Lower lobe of right lung (tissue), 2 donors: ENCODE measurements around the gene PKD1. TPM values are rescaled to one million over a fixed set of nuclear protein-coding genes. Genes with fewer than 3 reads are reported as not detected.
"Not testable (repeated sequence)": the region's sequence is repeated elsewhere in the genome, so short reads cannot be mapped to it uniquely, and the experiment has no call there.

ENCODE experiments used
- ATAC-seq, 2 donors: fragments of 200-7000 bp; cut with Tn5 transposase; one replicate each; pipeline ENCODE4 v1.9.1; 2020 to 2022; ENCODE audit warnings: mild to moderate bottlenecking in 2 of 2, moderate library complexity in 2 of 2
- DNase-seq: peaks from one replicate; pipeline ENCODE4 v3.0.0-alpha.2; 2020
- H3K27ac ChIP-seq: fragments of 200-600 bp; one replicate; pipeline ENCODE4 v1.8.0; 2022
- H3K27me3 ChIP-seq: fragments of 200-600 bp; one replicate; pipeline ENCODE4 v1.8.0; 2022; ENCODE audit warnings: low read depth
- H3K36me3 ChIP-seq: fragments of 200-600 bp; one replicate; pipeline ENCODE4 v1.8.0; 2022; ENCODE audit warnings: mild to moderate bottlenecking
- H3K4me1 ChIP-seq: fragments of 200-600 bp; one replicate; pipeline ENCODE4 v1.8.0; 2022
- H3K4me3 ChIP-seq: fragments of 200-600 bp; one replicate; pipeline ENCODE4 v1.8.0; 2022; ENCODE audit warnings: mild to moderate bottlenecking
- H3K9me3 ChIP-seq: fragments of 200-600 bp; one replicate; pipeline ENCODE4 v1.8.0; 2022
- CTCF ChIP-seq: fragments of 200-600 bp; IDR thresholded peaks from one replicate; pipeline ENCODE4 v1.8.0; 2022; ENCODE audit warnings: antibody characterized with exemption, mild to moderate bottlenecking
- intact Hi-C: fragments of 100-400 bp; cut with DNase I; formaldehyde crosslinking; loops from one replicate; pipeline ENCODE4 v1.11.0; 2022
- long read RNA-seq: library from polyadenylated mRNA; unstranded; transcript quantifications from one replicate; pipeline ENCODE4 v2.0.0, GENCODE V29; 2021
- total RNA-seq: library from RNA; stranded (reverse); fragmentation: NEBNext Ultra II Directional; extraction: Animal tissue kit (Norgen Biotek cat#: 25700); gene quantifications from one replicate; pipeline ENCODE4 v1.2.1, GENCODE V29; 2021
- donor health status: DM: no; HTN: yes; CAD: no; lungs with severe emphysema.

The PKD1 gene
- 81.6 TPM for total RNA-seq
- long read RNA-seq, partial matches to known transcripts, result 15 of 33 reads
- long read RNA-seq, other reads (novel, unspliced or antisense), result 16 of 33 reads

- ATAC-seq, result peak; percentile 89 to 91
- H3K27ac ChIP-seq, result peak within 1 kb of the TSS; percentile 64
- intact Hi-C loops, result not testable (repeated sequence)
These were observed at the start of gene PKD1 for GRCh38 chr16:2135770-2136490. PKD1 (minus strand) TSS chr16:2135898; CDS start chr16:2135689, 209 bp downstream.

GRCh38 chr16:2184962-2185361, 49.3 kb upstream of the PKD1 start:
- Histone ChIP-seq H3K9me3 (no peaks in the 10 kb centered on the region), H3K27me3 (no peaks in the 10 kb centered on the region), H3K36me3 (no peaks in the 10 kb centered on the region), H3K4me1 (no peaks in the 10 kb centered on the region), H3K4me3 (no peak overlapping the region), H3K27ac (no peak overlapping the region)
- intact Hi-C loops, result no loop called here
- ATAC-seq (no peak), DNase-seq (no peak)
- TF ChIP-seq CTCF, result no peak

More at GRCh38 chr16:2135770-2136490, at the start of gene PKD1:
- peak within 1 kb of the TSS; percentile 51 for H3K4me3 ChIP-seq
- not testable (repeated sequence) for H3K27me3 ChIP-seq, H3K36me3 ChIP-seq, H3K9me3 ChIP-seq, H3K4me1 ChIP-seq
- DNase-seq, result peak; percentile 99

GRCh38 chr16:2184346-2184745, 48.6 kb upstream of the PKD1 start:
- no peak overlapping the region for H3K27ac ChIP-seq
- intact Hi-C loops, result no loop called here
- no peaks in the 10 kb centered on the region for H3K9me3 ChIP-seq
- no peaks in the 10 kb centered on the region for H3K4me1 ChIP-seq
- H3K4me3 ChIP-seq, result no peak overlapping the region
- no peak for ATAC-seq
- TF ChIP-seq CTCF, result no peak
- no peak for DNase-seq
- no peaks in the 10 kb centered on the region for H3K36me3 ChIP-seq
- H3K27me3 ChIP-seq, result no peaks in the 10 kb centered on the region

- DNase-seq, result no peak
These were observed 48.0 kb upstream of the PKD1 start for GRCh38 chr16:2183671-2184070.

GRCh38 chr16:2181952-2182351, 46.3 kb upstream of the PKD1 start:
- Histone ChIP-seq H3K27ac (no peak overlapping the region), H3K36me3 (peaks cover 13% of the 10 kb centered on the region), H3K27me3 (no peaks in the 10 kb centered on the region), H3K4me3 (no peak overlapping the region), H3K4me1 (no peaks in the 10 kb centered on the region), H3K9me3 (no peaks in the 10 kb centered on the region)
- no peak for TF ChIP-seq CTCF
- intact Hi-C loops, result no loop called here
- ATAC-seq, result no peak
- no peak for DNase-seq

More at GRCh38 chr16:2183671-2184070, 48.0 kb upstream of the PKD1 start:
- TF ChIP-seq CTCF, result no peak
- ATAC-seq, result no peak
- Histone ChIP-seq H3K27ac (no peak overlapping the region), H3K36me3 (no peaks in the 10 kb centered on the region), H3K27me3 (no peaks in the 10 kb centered on the region), H3K4me1 (no peaks in the 10 kb centered on the region), H3K4me3 (no peak overlapping the region), H3K9me3 (no peaks in the 10 kb centered on the region)
- intact Hi-C loops, result no loop called here
